IMR-90 (cell line): ENCODE results near the gene DRC7. TPM values are rescaled to one million over a fixed set of nuclear protein-coding genes. Genes with fewer than 3 reads are reported as not detected.

ENCODE experiments used
- ATAC-seq: fragments of 200-7000 bp; cut with Tn5 transposase; 2 replicates; pipeline ENCODE4 v1.9.1; 2020; ENCODE audit warnings: low read depth, mild to moderate bottlenecking, moderate library complexity
- BruUV-seq: library from RNA; stranded (reverse); fragments of 400-500 nt; replicated peaks from 2 replicates; lab custom pipeline; 2021; lab: Mats Ljungman, UMichigan
- CTCF ChIA-PET: fragments of 300-600 bp; formaldehyde crosslinking; extraction: SDS; loops from one replicate; lab custom pipeline; 2021; ENCODE audit warnings: antibody characterized with exemption; lab: Yijun Ruan, JAX
- POLR2A ChIA-PET: fragments of 300-600 bp; sonication (Branson Sonifier 250); formaldehyde crosslinking; loops from one replicate; lab custom pipeline; 2022; ENCODE audit warnings: antibody characterized with exemption; ENCODE audit not compliant: unreplicated experiment; lab: Charles Lee
- DNase-seq: peaks from one replicate; pipeline ENCODE4 v3.0.0; 2013
- H2AFZ ChIP-seq: replicated peaks from 2 replicates; pipeline ENCODE3; 2013; ENCODE audit warnings: low read length, mild to moderate bottlenecking; ENCODE audit not compliant: poor library complexity
- H2AK5ac ChIP-seq: 2 replicates; pipeline ENCODE4 v1.6.1; 2013; ENCODE audit warnings: low read depth, low read length, inconsistent platforms
- H2AK9ac ChIP-seq: replicated peaks from 2 replicates; pipeline ENCODE3; 2013; ENCODE audit warnings: mild to moderate bottlenecking, low read depth, low read length, moderate library complexity; ENCODE audit not compliant: poor library complexity
- H2BK120ac ChIP-seq: 2 replicates; pipeline ENCODE4 v1.6.1; 2013; ENCODE audit warnings: low read depth, low read length, inconsistent platforms
- H2BK15ac ChIP-seq: 3 replicates; pipeline ENCODE4 v1.6.1; 2013; ENCODE audit warnings: low read depth, low read length, inconsistent platforms
- H2BK20ac ChIP-seq: 2 replicates; pipeline ENCODE4 v1.6.1; 2013; ENCODE audit warnings: low read depth, mild to moderate bottlenecking, inconsistent platforms, low read length, moderate library complexity
- H2BK5ac ChIP-seq: 2 replicates; pipeline ENCODE4 v1.6.1; 2013; ENCODE audit warnings: mild to moderate bottlenecking, low read depth, low read length, inconsistent platforms; ENCODE audit not compliant: poor library complexity, severe bottlenecking
- H3K14ac ChIP-seq: replicated peaks from 2 replicates; pipeline ENCODE4 v1.6.1; 2013; ENCODE audit warnings: low read depth, low read length, inconsistent platforms
- H3K18ac ChIP-seq: 2 replicates; pipeline ENCODE4 v1.6.1; 2013; ENCODE audit warnings: low read depth, low read length, control low read depth
- H3K23ac ChIP-seq: 2 replicates; pipeline ENCODE4 v1.6.1; 2013; ENCODE audit warnings: low read depth, low read length, inconsistent platforms
- H3K27ac ChIP-seq: 2 replicates; pipeline ENCODE4 v1.5.1; 2013; ENCODE audit warnings: mild to moderate bottlenecking, control low read depth, low read length; ENCODE audit not compliant: insufficient read depth
- H3K27me3 ChIP-seq: 2 replicates; pipeline ENCODE4 v1.6.1; 2013; ENCODE audit warnings: low read length; ENCODE audit not compliant: control insufficient read depth, insufficient read depth
- H3K36me3 ChIP-seq: 2 replicates; pipeline ENCODE4 v1.6.1; 2013; ENCODE audit warnings: low read length, mixed read lengths; ENCODE audit not compliant: control insufficient read depth, insufficient read depth
- H3K4ac ChIP-seq: 2 replicates; pipeline ENCODE4 v1.6.1; 2013; ENCODE audit warnings: low read depth, low read length, inconsistent platforms
- H3K4me1 ChIP-seq: 2 replicates; pipeline ENCODE4 v1.6.1; 2013; ENCODE audit warnings: low read length, mixed read lengths; ENCODE audit not compliant: control insufficient read depth, insufficient read depth
- H3K4me2 ChIP-seq: 2 replicates; pipeline ENCODE4 v1.6.1; 2013; ENCODE audit warnings: low read depth, mild to moderate bottlenecking, control low read depth, low read length, moderate library complexity
- H3K4me3 ChIP-seq: 2 replicates; pipeline ENCODE4 v1.5.1; 2013; ENCODE audit warnings: low read depth, mild to moderate bottlenecking, control low read depth, low read length, moderate library complexity; ENCODE audit not compliant: insufficient read depth
- H3K56ac ChIP-seq: 2 replicates; pipeline ENCODE4 v1.6.1; 2013; ENCODE audit warnings: low read length, inconsistent platforms; ENCODE audit not compliant: insufficient read depth; ENCODE audit errors: extremely low read depth
- H3K79me1 ChIP-seq, 2 experiments: 2 replicates each; pipeline ENCODE4 v1.6.1; 2013; ENCODE audit warnings: low read length in 2 of 2, inconsistent platforms in 1 of 2, low read depth in 1 of 2
- H3K9ac ChIP-seq: 2 replicates; pipeline ENCODE4 v1.6.1; 2013; ENCODE audit warnings: low read depth, low read length, control low read depth
- H3K9me1 ChIP-seq: 2 replicates; pipeline ENCODE4 v1.6.1; 2013; ENCODE audit warnings: low read length, inconsistent platforms; ENCODE audit not compliant: insufficient read depth
- H3K9me3 ChIP-seq: 2 replicates; pipeline ENCODE4 v1.6.1; 2013; ENCODE audit warnings: low read length; ENCODE audit not compliant: control insufficient read depth, insufficient read depth
- H4K20me1 ChIP-seq: 2 replicates; pipeline ENCODE4 v1.6.1; 2013; ENCODE audit warnings: low read length, inconsistent platforms; ENCODE audit not compliant: insufficient read depth
- H4K5ac ChIP-seq: 2 replicates; pipeline ENCODE4 v1.6.1; 2013; ENCODE audit warnings: mild to moderate bottlenecking, low read depth, low read length, control low read depth
- H4K8ac ChIP-seq, 2 experiments: 2 replicates each; pipeline ENCODE4 v1.6.1; 2013; ENCODE audit warnings: low read depth in 2 of 2, low read length in 2 of 2, control low read depth in 1 of 2, inconsistent platforms in 1 of 2
- H4K91ac ChIP-seq: 2 replicates; pipeline ENCODE4 v1.6.1; 2013; ENCODE audit warnings: low read depth, low read length, inconsistent platforms; ENCODE audit not compliant: insufficient read depth
- BHLHE40 ChIP-seq: fragments of 150-350 bp; IDR thresholded peaks from 2 replicates; pipeline ENCODE4 v1.6.1; 2016; ENCODE audit warnings: mild to moderate bottlenecking, low read depth, low read length
- CEBPB ChIP-seq: IDR thresholded peaks from 2 replicates; pipeline ENCODE4 v1.6.1; 2012; ENCODE audit warnings: low read depth, low read length, improper control_type of control experiment
- CHD1 ChIP-seq: IDR thresholded peaks from 2 replicates; pipeline ENCODE4 v1.6.1; 2012; ENCODE audit warnings: low read depth, low read length, improper control_type of control experiment
- CTCF ChIP-seq: conservative IDR thresholded peaks from 2 replicates; pipeline ENCODE4 v1.5.1; 2012; ENCODE audit warnings: mild to moderate bottlenecking, low read depth, low read length, improper control_type of control experiment
- ELK1 ChIP-seq: fragments of 150-350 bp; IDR thresholded peaks from 2 replicates; pipeline ENCODE4 v1.6.1; 2016; ENCODE audit warnings: low read depth, mild to moderate bottlenecking, low read length, moderate library complexity, borderline replicate concordance
- FOS ChIP-seq: fragments of 150-350 bp; IDR thresholded peaks from 2 replicates; pipeline ENCODE4 v1.6.1; 2016; ENCODE audit warnings: low read depth, low read length
- MAFK ChIP-seq: IDR thresholded peaks from 2 replicates; pipeline ENCODE4 v1.6.1; 2012; ENCODE audit warnings: low read depth, low read length, improper control_type of control experiment
- MAZ ChIP-seq: IDR thresholded peaks from 2 replicates; pipeline ENCODE4 v1.6.1; 2012; ENCODE audit warnings: low read depth, mild to moderate bottlenecking, low read length, improper control_type of control experiment, moderate library complexity, borderline replicate concordance
- MXI1 ChIP-seq: IDR thresholded peaks from 2 replicates; pipeline ENCODE4 v1.6.1; 2012; ENCODE audit warnings: low read depth, mild to moderate bottlenecking, low read length, moderate library complexity, borderline replicate concordance
- NFE2L2 ChIP-seq: fragments of 150-350 bp; IDR thresholded peaks from 2 replicates; pipeline ENCODE4 v1.6.1; 2016; ENCODE audit warnings: low read depth, mild to moderate bottlenecking, low read length
- POLR2A ChIP-seq: IDR thresholded peaks from 2 replicates; pipeline ENCODE4 v1.6.1; 2012; ENCODE audit warnings: mild to moderate bottlenecking, low read depth, low read length
- RAD21 ChIP-seq: IDR thresholded peaks from 2 replicates; pipeline ENCODE4 v1.6.1; 2012; ENCODE audit warnings: low read length, improper control_type of control experiment
- RCOR1 ChIP-seq: IDR thresholded peaks from 2 replicates; pipeline ENCODE4 v1.6.1; 2012; ENCODE audit warnings: mild to moderate bottlenecking, low read length, improper control_type of control experiment; ENCODE audit not compliant: insufficient replicate concordance
- RFX5 ChIP-seq: IDR thresholded peaks from 2 replicates; pipeline ENCODE4 v1.8.0; 2012; ENCODE audit warnings: low read depth, mild to moderate bottlenecking, low read length, moderate library complexity
- USF2 ChIP-seq: fragments of 150-350 bp; IDR thresholded peaks from 2 replicates; pipeline ENCODE4 v1.6.1; 2017; ENCODE audit warnings: mild to moderate bottlenecking, antibody characterized with exemption, low read length, low read depth
- WGBS, 2 experiments: methylation state at CpG; one replicate each; pipeline versions ENCODE4 v1.1.5 to v1.1.7; 2013; ENCODE audit warnings: missing lambda C conversion rate in 2 of 2; ENCODE audit not compliant: insufficient read length in 1 of 2; ENCODE audit errors: extremely low coverage in 2 of 2; 5-methylcytosine and 5-hydroxymethylcytosine counted together
- dilution Hi-C: fragments of 300-500 bp; cut with HindIII; formaldehyde crosslinking; loops from one replicate; pipeline ENCODE4 v1.14.3; 2018; ENCODE audit warnings: low sequenced_read_pairs; ENCODE audit not compliant: unreplicated experiment
- in situ Hi-C: fragments of 300-500 bp; cut with MboI; formaldehyde crosslinking; loops from 3 replicates; pipeline ENCODE4 v1.14.3; 2019; ENCODE audit warnings: low sequenced_read_pairs, inconsistent platforms, mixed read lengths
- intact Hi-C: fragments of 100-400 bp; cut with micrococcal nuclease; formaldehyde crosslinking; loops from 2 replicates; pipeline ENCODE4 v1.10.0; 2022
- polyA plus RNA-seq, 3 experiments: library from polyadenylated mRNA; depleted of rRNA; stranded (reverse); fragments of >200 nt; gene quantifications; 2 replicates each; pipeline ENCODE4 v1.2.3, GENCODE V29; 2012; ENCODE audit warnings: low replicate concordance in 1 of 3
- total RNA-seq: library from RNA; depleted of rRNA; stranded (reverse); fragments of >200 nt; gene quantifications from 2 replicates; pipeline ENCODE4 v1.2.3, GENCODE V29; 2012

Gene DRC7
- total and polyA plus RNA-seq, 2 of the 4 experiments (the other 2 are of a cell fraction): not detected

- H2BK20ac ChIP-seq: no peak overlapping the region
- H3K18ac ChIP-seq: no peak overlapping the region
- H3K79me1 ChIP-seq: no peaks in the 10 kb centered on the region
- WGBS, 2 experiments: 14% methylated on average over 1 of the region's 4 CpGs; no CpG with 5 or more reads in 1 of the 2 experiments
- no peak overlapping the region for H2BK15ac ChIP-seq
- H3K9ac ChIP-seq: no peak overlapping the region
- H4K8ac ChIP-seq: no peak overlapping the region
- H3K23ac ChIP-seq: no peak overlapping the region
- H2BK120ac ChIP-seq: no peak overlapping the region
- in situ Hi-C loops: no loop called here
- no peak overlapping the region for H3K56ac ChIP-seq
- H2AK5ac ChIP-seq: no peak overlapping the region
- intact Hi-C loops: no loop called here
- no peak overlapping the region for H2AK9ac ChIP-seq
- ChIA-PET CTCF (no interaction called here), POLR2A (no interaction called here)
- H2AFZ ChIP-seq: no peak overlapping the region
- no peaks in the 10 kb centered on the region for H3K36me3 ChIP-seq
- no peak overlapping the region for H2BK5ac ChIP-seq
- no peak overlapping the region for H3K27ac ChIP-seq
- no peak overlapping the region for H4K5ac ChIP-seq
- dilution Hi-C loops: no loop called here
- no TSS peak for BruUV-seq
- TF ChIP-seq CTCF (no peak), POLR2A (no peak), FOS (no peak), MXI1 (no peak), NFE2L2 (no peak), RFX5 (no peak), RCOR1 (no peak), BHLHE40 (no peak), MAZ (no peak), MAFK (no peak), USF2 (no peak), CEBPB (no peak), CHD1 (no peak), ELK1 (no peak), RAD21 (no peak)
- no peaks in the 10 kb centered on the region for H3K9me1 ChIP-seq
- no peak overlapping the region for H3K14ac ChIP-seq
- H3K4me2 ChIP-seq: no peak overlapping the region
- H4K20me1 ChIP-seq: no peaks in the 10 kb centered on the region
- no peak for DNase-seq
- H3K4me1 ChIP-seq: no peaks in the 10 kb centered on the region
- peaks cover 68% of the 10 kb centered on the region for H3K27me3 ChIP-seq
- H4K91ac ChIP-seq: no peak overlapping the region
- no peaks in the 10 kb centered on the region for H3K9me3 ChIP-seq
- ATAC-seq: no peak
- H3K4ac ChIP-seq: no peak overlapping the region
- H3K4me3 ChIP-seq: no peak overlapping the region
Measured at GRCh38 chr16:57693550-57693949, 1.1 kb upstream of the DRC7 start.
